K562 (cell line): ENCODE measurements around the gene BCR. TPM values are rescaled to one million over a fixed set of nuclear protein-coding genes. Genes with fewer than 3 reads are reported as not detected.

Experiments
- ATAC-seq: fragments of 200-7000 bp; cut with Tn5 transposase; 3 replicates; pipeline ENCODE4 v1.9.1; 2020; ENCODE audit warnings: moderate library complexity
- BruUV-seq: library from RNA; stranded (reverse); fragments of 400-500 nt; replicated peaks from 2 replicates; lab custom pipeline; 2021; lab: Mats Ljungman, UMichigan
- CTCF ChIA-PET: fragments of 300-600 bp; formaldehyde crosslinking; extraction: SDS; loops from one replicate; lab custom pipeline; 2021; ENCODE audit warnings: low intra/inter-chr PET ratio; lab: Yijun Ruan, JAX
- POLR2A ChIA-PET: fragments of 300-600, 350-650 bp; sonication (Branson Sonifier 250); formaldehyde crosslinking; extraction: SDS; loops from one replicate; lab custom pipeline; 2021; ENCODE audit warnings: antibody characterized with exemption, inconsistent platforms; lab: Yijun Ruan, JAX
- DNase-seq, 4 experiments: peaks; one replicate each; pipeline versions ENCODE4 v3.0.0 to v3.0.0-alpha.2; 2011 to 2018; ENCODE audit warnings: low spot score in 3 of 4, mixed read lengths in 3 of 4; ENCODE audit errors: extremely low read depth in 1 of 4
- FAIRE-seq: peaks from 2 replicates; lab custom pipeline; 2011; peaks lifted over from hg19 to GRCh38; lab: Jason Lieb, UNC
- H2AFZ ChIP-seq: 2 replicates; pipeline ENCODE4 v1.6.0; 2011; ENCODE audit warnings: low read depth, low read length, control low read depth, inconsistent platforms
- H3K27ac ChIP-seq: fragments of 200-600 bp; 3 replicates; pipeline ENCODE4 v1.8.0; 2011; ENCODE audit warnings: low read depth, mild to moderate bottlenecking, control low read depth, inconsistent platforms, low read length, moderate library complexity, mixed read lengths; ENCODE audit errors: extremely low read depth
- H3K27me3 ChIP-seq, 2 experiments: fragments of 300-600 bp in 1 of 2; 2 replicates in 1 of 2; 3 replicates in 1 of 2; pipeline versions ENCODE4 v1.6.0 to v1.8.0; 2011; ENCODE audit warnings: inconsistent platforms in 2 of 2, low read length in 2 of 2, mild to moderate bottlenecking in 1 of 2, mixed read lengths in 1 of 2, moderate library complexity in 1 of 2; ENCODE audit not compliant: control insufficient read depth in 2 of 2, insufficient read depth in 2 of 2
- H3K36me3 ChIP-seq: fragments of 300-600 bp; 3 replicates; pipeline ENCODE4 v1.8.0; 2011; ENCODE audit warnings: mild to moderate bottlenecking, low read length, inconsistent platforms; ENCODE audit not compliant: control insufficient read depth, insufficient read depth
- H3K4me1 ChIP-seq, 2 experiments: fragments of 200-600 bp in 1 of 2; replicated peaks in 1 of 2; 2 replicates in 1 of 2; 3 replicates in 1 of 2; pipeline versions ENCODE4 v1.5.1 to v1.8.0; 2011; ENCODE audit warnings: inconsistent platforms in 2 of 2, low read length in 2 of 2, mild to moderate bottlenecking in 1 of 2, mixed read lengths in 1 of 2, moderate library complexity in 1 of 2; ENCODE audit not compliant: control insufficient read depth in 2 of 2, insufficient read depth in 2 of 2
- H3K4me2 ChIP-seq: 2 replicates; pipeline ENCODE4 v1.6.1; 2011; ENCODE audit warnings: low read length, control low read depth, inconsistent platforms, mixed read lengths; ENCODE audit not compliant: insufficient read depth
- H3K4me3 ChIP-seq: fragments of 200-600 bp; sonication (generic), shearing (Covaris generic); 2 replicates; pipeline ENCODE4 v1.5.1; 2016; ENCODE audit warnings: control low read depth, inconsistent platforms
- H3K79me2 ChIP-seq: fragments of 200-600 bp; 3 replicates; pipeline ENCODE4 v1.8.0; 2011; ENCODE audit warnings: low read length, inconsistent platforms; ENCODE audit not compliant: control insufficient read depth, insufficient read depth
- H3K9ac ChIP-seq, 2 experiments: 2 replicates each; pipeline versions ENCODE4 v1.6.0 to v1.6.1; 2011; ENCODE audit warnings: low read depth in 2 of 2, low read length in 2 of 2, control low read depth in 1 of 2, inconsistent platforms in 1 of 2, mild to moderate bottlenecking in 1 of 2, mixed read lengths in 1 of 2; ENCODE audit not compliant: insufficient read depth in 1 of 2
- H3K9me1 ChIP-seq: one replicate; pipeline ENCODE4 v1.6.0; 2011; ENCODE audit warnings: inconsistent platforms, mild to moderate bottlenecking, low read length, moderate library complexity; ENCODE audit not compliant: control insufficient read depth, insufficient read depth
- H3K9me3 ChIP-seq: replicated peaks from 2 replicates; pipeline ENCODE4 v1.5.1; 2011; ENCODE audit warnings: low read depth, low read length, inconsistent platforms; ENCODE audit not compliant: control insufficient read depth, insufficient read depth
- H4K20me1 ChIP-seq: replicated peaks from 2 replicates; pipeline ENCODE4 v1.6.1; 2011; ENCODE audit warnings: low read length, inconsistent platforms, mixed read lengths; ENCODE audit not compliant: control insufficient read depth, insufficient read depth
- MCM3 ChIP-seq: fragments of 450-650 bp; IDR thresholded peaks from 2 replicates; pipeline ENCODE4 v1.6.1; 2016
- SMARCE1 ChIP-seq: fragments of 450-650 bp; IDR thresholded peaks from 2 replicates; pipeline ENCODE4 v1.7.1; 2016; ENCODE audit warnings: mild to moderate bottlenecking
- ZNF644 ChIP-seq: fragments of 200-800 bp; sonication (Bioruptor generic); IDR thresholded peaks from 2 replicates; pipeline ENCODE4 v1.6.1; 2016; ENCODE audit warnings: low read depth, missing genetic modification characterization, missing compliant biosample characterization
- in situ Hi-C: fragments of 300-500 bp; cut with MboI; formaldehyde crosslinking; loops from 4 replicates; pipeline ENCODE4 v1.15.0; 2018; ENCODE audit warnings: inconsistent platforms, mixed read lengths
- intact Hi-C: fragments of 100-400 bp; cut with micrococcal nuclease; formaldehyde crosslinking; loops from 2 replicates; pipeline ENCODE4 v1.14.2; 2022
- polyA plus RNA-seq, 8 experiments: library from polyadenylated mRNA; depleted of rRNA in 4 of 8; stranded (reverse) in 5 of 8; unstranded in 3 of 8; fragments of >200 nt; fragmentation: Nextera tagmentation in 2 of 8; fragmentation: Illumina TruSeq in 1 of 8; extraction: Ambion mirVana in 2 of 8; extraction: Trizol in 1 of 8; gene quantifications; 2 replicates each; pipeline versions ENCODE4 v1.2.1 to v1.2.3, GENCODE V29; 2011 to 2014; ENCODE audit warnings: inconsistent platforms in 1 of 8, missing spikeins in 1 of 8
- total RNA-seq, 7 experiments: library from RNA; depleted of rRNA in 6 of 7; stranded (reverse); fragments of >200 nt in 6 of 7; fragmentation: Illumina TruSeq in 2 of 7; extraction: Trizol in 2 of 7; gene quantifications; 2 replicates each; pipeline versions ENCODE4 v1.2.1 to v1.2.3, GENCODE V29; 2011 to 2021; ENCODE audit warnings: low replicate concordance in 1 of 7
- TF ChIP-seq, protein P1 (sequence below): fragments of 450-650 bp; IDR thresholded peaks from 2 replicates; pipeline ENCODE4 v1.6.1; 2016; ENCODE audit warnings: mild to moderate bottlenecking

Gene BCR
- total and polyA plus RNA-seq, 9 of the 15 experiments (the other 6 are each of a cell fraction or from before 2014, with no cell fraction given): 0.41 to 150 (median 45.6) TPM

DNA sequence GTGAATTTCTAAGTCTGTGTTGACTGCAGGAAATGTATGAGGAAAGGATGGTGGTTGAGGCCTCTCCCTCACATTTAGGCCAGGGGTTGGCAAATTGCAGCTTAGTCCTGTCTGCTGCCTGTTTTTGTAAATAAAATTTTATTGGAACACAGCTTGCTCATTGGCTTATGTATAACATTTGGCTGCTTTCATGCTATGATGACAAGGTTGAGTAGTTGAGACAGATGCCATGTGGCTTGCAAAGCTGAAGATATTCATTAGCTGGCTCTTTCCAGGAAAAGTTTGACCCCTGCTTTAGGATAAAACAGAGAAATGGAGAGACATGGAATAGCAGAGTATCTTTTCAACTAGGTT, 46.2 kb downstream of the BCR start:
- H3K27me3 ChIP-seq: no peaks in the 10 kb centered on the region
- intact Hi-C loops: loop anchor here (2.0 kb wide), 2 partner anchors 14 to 24 kb away; no protein-coding TSS in a partner anchor
- no peak overlapping the region for H3K4me3 ChIP-seq
- H3K9ac ChIP-seq: no peak overlapping the region
- FAIRE-seq (no peak), DNase-seq (no peak), ATAC-seq (no peak)
- H2AFZ ChIP-seq: no peak overlapping the region
- BruUV-seq: no TSS peak
- H3K9me3 ChIP-seq: no peaks in the 10 kb centered on the region
- in situ Hi-C loops: no loop called here
- H3K27ac ChIP-seq: no peak overlapping the region
- CTCF ChIA-PET: no interaction called here
- H3K9me1 ChIP-seq: peaks cover 27% of the 10 kb centered on the region
- TF ChIP-seq, protein P1, sequence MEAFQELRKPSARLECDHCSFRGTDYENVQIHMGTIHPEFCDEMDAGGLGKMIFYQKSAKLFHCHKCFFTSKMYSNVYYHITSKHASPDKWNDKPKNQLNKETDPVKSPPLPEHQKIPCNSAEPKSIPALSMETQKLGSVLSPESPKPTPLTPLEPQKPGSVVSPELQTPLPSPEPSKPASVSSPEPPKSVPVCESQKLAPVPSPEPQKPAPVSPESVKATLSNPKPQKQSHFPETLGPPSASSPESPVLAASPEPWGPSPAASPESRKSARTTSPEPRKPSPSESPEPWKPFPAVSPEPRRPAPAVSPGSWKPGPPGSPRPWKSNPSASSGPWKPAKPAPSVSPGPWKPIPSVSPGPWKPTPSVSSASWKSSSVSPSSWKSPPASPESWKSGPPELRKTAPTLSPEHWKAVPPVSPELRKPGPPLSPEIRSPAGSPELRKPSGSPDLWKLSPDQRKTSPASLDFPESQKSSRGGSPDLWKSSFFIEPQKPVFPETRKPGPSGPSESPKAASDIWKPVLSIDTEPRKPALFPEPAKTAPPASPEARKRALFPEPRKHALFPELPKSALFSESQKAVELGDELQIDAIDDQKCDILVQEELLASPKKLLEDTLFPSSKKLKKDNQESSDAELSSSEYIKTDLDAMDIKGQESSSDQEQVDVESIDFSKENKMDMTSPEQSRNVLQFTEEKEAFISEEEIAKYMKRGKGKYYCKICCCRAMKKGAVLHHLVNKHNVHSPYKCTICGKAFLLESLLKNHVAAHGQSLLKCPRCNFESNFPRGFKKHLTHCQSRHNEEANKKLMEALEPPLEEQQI: no peak
- TF ChIP-seq SMARCE1: no peak
- TF ChIP-seq ZNF644 (tag): no peak
- no peak for TF ChIP-seq MCM3
- H4K20me1 ChIP-seq: peaks cover 44% of the 10 kb centered on the region
- peaks cover 13% of the 10 kb centered on the region; the same call in 2 of the 3 replicates for H3K36me3 ChIP-seq
- POLR2A ChIA-PET: interaction anchor here (0.6 to 86.5 kb wide), 10 partner anchors 21 to 260 kb away, joined by 3 to 3476 read pairs (median 4); partner anchors contain the start of genes BCR and RAB36
- no peak overlapping the region for H3K4me2 ChIP-seq
- peaks cover 96% of the 10 kb centered on the region for H3K79me2 ChIP-seq
- H3K4me1 ChIP-seq: peaks cover 42 to 44% of the 10 kb centered on the region in 2 experiments
